MCF 10A (cell line): Measurements from ENCODE around the gene MLF2. TPM values are rescaled to one million over a fixed set of nuclear protein-coding genes. Genes with fewer than 3 reads are reported as not detected.

ENCODE experiments used
- BruUV-seq: library from RNA; stranded (reverse); fragments of 400-500 nt; replicated peaks from 2 replicates; lab custom pipeline; 2021; lab: Mats Ljungman, UMichigan
- CTCF ChIA-PET: fragments of 300-600 bp; sonication (Branson Sonifier 250); formaldehyde crosslinking; extraction: SDS; loops from one replicate; lab custom pipeline; 2021; ENCODE audit warnings: antibody characterized with exemption, inconsistent platforms; lab: Yijun Ruan, JAX
- POLR2A ChIA-PET: fragments of 300-600, 350-650 bp; sonication (Branson Sonifier 250); formaldehyde crosslinking; extraction: SDS; loops from one replicate; lab custom pipeline; 2020; ENCODE audit warnings: antibody characterized with exemption, inconsistent platforms; lab: Yijun Ruan, JAX
- DNase-seq: peaks from one replicate; pipeline ENCODE4 v3.0.0-alpha.2; 2018; ENCODE audit not compliant: unreplicated experiment
- H3K27ac Mint-ChIP-seq: one replicate; pipeline ENCODE4 v1.8.0; 2022; ENCODE audit warnings: mild to moderate bottlenecking, low read depth, mixed read lengths; ENCODE audit not compliant: unreplicated experiment
- H3K27me3 Mint-ChIP-seq: one replicate; pipeline ENCODE4 v1.8.0; 2022; ENCODE audit warnings: mixed read lengths; ENCODE audit not compliant: insufficient read depth, unreplicated experiment
- H3K36me3 Mint-ChIP-seq: one replicate; pipeline ENCODE4 v1.8.0; 2022; ENCODE audit warnings: mild to moderate bottlenecking, moderate library complexity, mixed read lengths; ENCODE audit not compliant: insufficient read depth, unreplicated experiment
- H3K4me1 Mint-ChIP-seq: one replicate; pipeline ENCODE4 v1.8.0; 2022; ENCODE audit warnings: mixed read lengths; ENCODE audit not compliant: insufficient read depth, unreplicated experiment
- H3K4me3 Mint-ChIP-seq: one replicate; pipeline ENCODE4 v1.8.0; 2022; ENCODE audit warnings: mild to moderate bottlenecking, moderate library complexity, mixed read lengths; ENCODE audit not compliant: unreplicated experiment
- H3K9me3 Mint-ChIP-seq: one replicate; pipeline ENCODE4 v1.8.0; 2022; ENCODE audit warnings: mixed read lengths; ENCODE audit not compliant: unreplicated experiment
- CTCF ChIP-seq: fragments of 200-600 bp; IDR thresholded peaks from one replicate; pipeline ENCODE4 v1.8.0; 2022; ENCODE audit warnings: antibody characterized with exemption, mild to moderate bottlenecking; ENCODE audit not compliant: unreplicated experiment
- intact Hi-C: fragments of 100-400 bp; cut with micrococcal nuclease; formaldehyde crosslinking; loops from 2 replicates; pipeline ENCODE4 v1.14.1; 2022
- total RNA-seq: library from RNA; stranded (reverse); gene quantifications from 2 replicates; pipeline ENCODE4 v1.2.3, GENCODE V29; 2022

The MLF2 gene
- total RNA-seq, 1 experiment from 2014 or later, result 151 TPM

- no peak for TF ChIP-seq CTCF
- H3K9me3 Mint-ChIP-seq, result no peaks in the 10 kb centered on the region
- no peak for DNase-seq
- no peak overlapping the region for H3K27ac Mint-ChIP-seq
- H3K36me3 Mint-ChIP-seq, result no peaks in the 10 kb centered on the region
- ChIA-PET CTCF (interaction anchor here (0.6 to 1.6 kb wide), 6 partner anchors 18 to 187 kb away, joined by 3 to 12 read pairs (median 5); partner anchors contain the start of genes MLF2 and PTMS), POLR2A (interaction anchor here (0.9 to 6.0 kb wide), 2 partner anchors 18 to 31 kb away, joined by 3 to 27 read pairs; partner anchors contain the start of gene MLF2)
- no TSS peak for BruUV-seq
- peaks cover 4% of the 10 kb centered on the region for H3K27me3 Mint-ChIP-seq
- H3K4me1 Mint-ChIP-seq, result no peaks in the 10 kb centered on the region
- no peak overlapping the region for H3K4me3 Mint-ChIP-seq
- intact Hi-C loops, result no loop called here
Measured at GRCh38 chr12:6784761-6785160, 31.8 kb upstream of the MLF2 start.

DNA sequence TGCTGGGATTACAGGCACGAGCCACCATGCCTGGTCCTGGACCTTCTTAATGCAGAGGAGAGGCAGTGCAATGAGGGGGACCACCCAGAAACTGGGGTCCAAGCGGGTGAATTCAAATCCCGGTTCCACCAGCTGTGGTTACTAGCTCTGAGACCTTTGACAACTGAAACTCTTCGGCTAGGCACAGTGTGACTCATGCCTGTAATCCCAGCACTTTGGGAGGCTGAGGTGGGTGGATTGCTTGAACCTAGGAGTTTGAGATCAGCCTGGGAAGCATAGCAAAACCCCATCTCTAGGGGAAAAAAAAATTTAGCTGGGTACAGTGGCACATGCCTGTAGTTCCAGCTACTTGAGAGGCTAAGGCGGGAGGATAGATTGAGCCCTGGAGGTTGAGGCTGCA is 31.4 kb upstream of the MLF2 start:
- H3K27ac Mint-ChIP-seq, result no peak overlapping the region
- ChIA-PET POLR2A (interaction anchor here (0.9 to 6.0 kb wide), 2 partner anchors 17 to 31 kb away, joined by 3 to 27 read pairs; partner anchors contain the start of gene MLF2), CTCF (interaction anchor here (0.6 to 1.6 kb wide), 6 partner anchors 18 to 188 kb away, joined by 3 to 12 read pairs (median 5); partner anchors contain the start of genes MLF2 and PTMS)
- intact Hi-C loops, result no loop called here
- no peak for TF ChIP-seq CTCF
- no peaks in the 10 kb centered on the region for H3K27me3 Mint-ChIP-seq
- no peaks in the 10 kb centered on the region for H3K9me3 Mint-ChIP-seq
- DNase-seq, result peak; percentile 20
- H3K4me3 Mint-ChIP-seq, result no peak overlapping the region
- BruUV-seq, result no TSS peak
- no peaks in the 10 kb centered on the region for H3K36me3 Mint-ChIP-seq
- H3K4me1 Mint-ChIP-seq, result no peaks in the 10 kb centered on the region

DNA sequence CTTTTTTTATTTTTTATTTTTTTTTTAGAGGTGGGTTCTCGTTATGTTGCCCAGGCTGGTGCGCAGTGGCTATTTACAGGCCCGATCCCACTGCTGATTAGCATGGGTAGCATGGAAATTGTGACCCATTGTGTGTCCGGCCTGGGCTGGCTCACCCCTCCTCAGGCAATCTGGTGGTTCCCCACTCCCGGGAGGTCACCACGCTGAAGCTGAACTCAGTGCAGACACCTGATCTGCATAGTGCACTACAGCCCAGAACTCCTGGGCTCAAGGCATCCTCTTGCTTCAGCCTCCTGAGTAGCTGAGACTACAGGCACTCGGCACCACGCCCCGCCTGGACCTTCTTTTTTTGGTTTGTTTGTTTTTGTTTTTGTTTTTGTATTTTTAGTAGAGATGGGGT is 30.9 kb upstream of the MLF2 start:
- Mint-ChIP-seq H3K9me3 (no peaks in the 10 kb centered on the region), H3K4me1 (peaks cover 3% of the 10 kb centered on the region), H3K4me3 (no peak overlapping the region), H3K36me3 (no peaks in the 10 kb centered on the region), H3K27ac (no peak overlapping the region), H3K27me3 (no peaks in the 10 kb centered on the region)
- ChIA-PET POLR2A (interaction anchor here (0.9 to 6.0 kb wide), 2 partner anchors 17 to 31 kb away, joined by 3 to 27 read pairs; partner anchors contain the start of gene MLF2), CTCF (interaction anchor here (0.6 to 1.6 kb wide), 7 partner anchors 16 to 88 kb away, joined by 3 to 12 read pairs (median 4); partner anchors contain the start of genes MLF2 and PTMS)
- no peak for DNase-seq
- intact Hi-C loops, result no loop called here
- BruUV-seq, result no TSS peak
- TF ChIP-seq CTCF, result no peak

DNA sequence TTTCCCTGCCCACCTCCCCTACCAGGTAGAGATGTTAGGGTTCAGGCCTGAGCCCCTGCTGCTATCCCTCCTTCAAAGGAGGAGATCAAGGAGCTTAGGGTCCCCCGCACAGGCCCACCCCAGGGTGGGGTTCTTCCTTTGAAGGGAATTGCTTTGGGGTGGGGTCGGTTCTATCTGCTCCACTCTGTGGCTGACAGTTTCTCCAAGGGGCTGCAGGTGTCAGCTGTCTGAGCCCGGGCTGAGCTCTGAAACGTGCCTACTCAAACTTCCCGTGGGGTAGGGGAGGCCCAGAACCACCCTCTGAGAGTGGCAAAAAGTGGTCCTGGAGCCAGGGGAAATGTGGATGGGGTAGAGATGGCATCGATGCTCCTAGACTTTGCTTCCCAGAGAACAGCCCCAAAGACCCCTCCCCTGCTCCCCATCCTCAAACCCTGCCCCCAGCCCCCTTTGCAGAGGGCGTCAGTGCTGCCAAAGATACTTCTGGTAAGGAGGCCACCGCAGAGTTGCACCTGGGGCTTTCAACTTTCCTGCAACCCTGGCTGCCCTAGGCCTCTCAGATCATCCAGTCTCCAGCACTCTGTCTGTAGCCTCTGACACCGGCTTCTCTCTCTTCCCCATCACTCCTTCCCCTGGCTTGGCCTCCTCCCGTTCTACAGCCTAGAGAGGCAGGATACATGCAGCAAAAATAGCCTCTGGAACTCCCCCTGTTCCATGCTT is 30.1 kb upstream of the MLF2 start:
- H3K9me3 Mint-ChIP-seq, result no peaks in the 10 kb centered on the region
- intact Hi-C loops, result no loop called here
- H3K4me1 Mint-ChIP-seq, result peaks cover 10% of the 10 kb centered on the region
- no peaks in the 10 kb centered on the region for H3K36me3 Mint-ChIP-seq
- H3K4me3 Mint-ChIP-seq, result no peak overlapping the region
- no peaks in the 10 kb centered on the region for H3K27me3 Mint-ChIP-seq
- DNase-seq, result no peak
- no TSS peak for BruUV-seq
- ChIA-PET POLR2A (interaction anchor here (6.0 kb wide), 1 partner anchor 30 kb away, joined by 27 read pairs; the partner anchor contains the start of gene MLF2), CTCF (interaction anchor here (0.6 to 7.4 kb wide), 8 partner anchors 12 to 87 kb away, joined by 3 to 110 read pairs (median 4); partner anchors contain the start of genes MLF2 and PTMS)
- no peak for TF ChIP-seq CTCF
- H3K27ac Mint-ChIP-seq, result no peak overlapping the region
